Muscle layer of duodenum (tissue), 2 donors: Measurements from ENCODE around the gene SESN1.

Source experiments
- H3K27ac ChIP-seq: one replicate; pipeline ENCODE4 v1.7.0; 2013; ENCODE audit warnings: mild to moderate bottlenecking, low read length
- H3K27me3 ChIP-seq: one replicate; pipeline ENCODE4 v1.7.0; 2013; ENCODE audit warnings: low read depth, mild to moderate bottlenecking, control low read depth, low read length
- H3K36me3 ChIP-seq, 2 donors: one replicate each; pipeline ENCODE4 v1.7.0; 2013; ENCODE audit warnings: low read length in 2 of 2, control low read depth in 1 of 2, mild to moderate bottlenecking in 1 of 2; ENCODE audit not compliant: insufficient read depth in 2 of 2, control insufficient read depth in 1 of 2
- H3K4me1 ChIP-seq, 2 donors: one replicate each; pipeline ENCODE4 v1.7.0; 2013; ENCODE audit warnings: low read length in 2 of 2, mild to moderate bottlenecking in 2 of 2, control low read depth in 1 of 2, moderate library complexity in 1 of 2; ENCODE audit not compliant: insufficient read depth in 2 of 2, control insufficient read depth in 1 of 2
- H3K4me3 ChIP-seq, 2 donors: one replicate each; pipeline ENCODE4 v1.7.0; 2013; ENCODE audit warnings: low read length in 2 of 2, low read depth in 1 of 2, mild to moderate bottlenecking in 1 of 2
- H3K9me3 ChIP-seq, 2 donors: one replicate each; pipeline ENCODE4 v1.7.0; 2013; ENCODE audit warnings: low read length in 2 of 2, control low read depth in 1 of 2, mild to moderate bottlenecking in 1 of 2; ENCODE audit not compliant: control insufficient read depth in 1 of 2
- donor health status: healthy.

SESN1 gene

DNA sequence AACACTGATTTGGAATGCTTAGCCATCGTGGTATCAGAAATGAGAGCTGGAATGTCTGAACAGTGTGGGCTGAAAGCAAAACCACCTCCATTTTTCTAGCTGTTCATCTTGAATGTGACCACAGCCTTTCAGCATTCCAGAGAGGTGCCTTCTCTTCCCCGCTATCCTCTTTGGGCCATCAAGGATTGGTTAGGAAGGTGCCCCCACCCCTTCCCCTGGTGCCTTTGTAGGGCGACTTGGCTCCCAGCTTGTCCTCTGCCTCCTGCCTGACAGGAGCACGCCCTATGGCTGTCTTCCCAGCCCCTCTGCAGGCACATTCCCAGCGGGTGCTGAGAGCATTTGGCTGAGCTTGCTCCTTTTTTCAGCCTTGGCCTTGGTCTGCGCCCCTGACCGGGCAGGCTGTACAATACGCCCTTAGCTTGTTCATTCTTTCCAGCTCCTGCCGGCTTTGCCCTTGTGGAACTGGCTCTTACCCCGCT is 148.9 kb downstream of the SESN1 start:
- no peaks in the 10 kb centered on the region for H3K9me3 ChIP-seq
- H3K27me3 ChIP-seq, result no peaks in the 10 kb centered on the region
- peaks cover 0 to 8% of the 10 kb centered on the region in 2 donors for H3K36me3 ChIP-seq
- peaks cover 35 to 38% of the 10 kb centered on the region in 2 donors for H3K4me1 ChIP-seq
- H3K4me3 ChIP-seq, result peak overlapping the region; percentile 35 to 55
- H3K27ac ChIP-seq, result peak overlapping the region; percentile 91

DNA sequence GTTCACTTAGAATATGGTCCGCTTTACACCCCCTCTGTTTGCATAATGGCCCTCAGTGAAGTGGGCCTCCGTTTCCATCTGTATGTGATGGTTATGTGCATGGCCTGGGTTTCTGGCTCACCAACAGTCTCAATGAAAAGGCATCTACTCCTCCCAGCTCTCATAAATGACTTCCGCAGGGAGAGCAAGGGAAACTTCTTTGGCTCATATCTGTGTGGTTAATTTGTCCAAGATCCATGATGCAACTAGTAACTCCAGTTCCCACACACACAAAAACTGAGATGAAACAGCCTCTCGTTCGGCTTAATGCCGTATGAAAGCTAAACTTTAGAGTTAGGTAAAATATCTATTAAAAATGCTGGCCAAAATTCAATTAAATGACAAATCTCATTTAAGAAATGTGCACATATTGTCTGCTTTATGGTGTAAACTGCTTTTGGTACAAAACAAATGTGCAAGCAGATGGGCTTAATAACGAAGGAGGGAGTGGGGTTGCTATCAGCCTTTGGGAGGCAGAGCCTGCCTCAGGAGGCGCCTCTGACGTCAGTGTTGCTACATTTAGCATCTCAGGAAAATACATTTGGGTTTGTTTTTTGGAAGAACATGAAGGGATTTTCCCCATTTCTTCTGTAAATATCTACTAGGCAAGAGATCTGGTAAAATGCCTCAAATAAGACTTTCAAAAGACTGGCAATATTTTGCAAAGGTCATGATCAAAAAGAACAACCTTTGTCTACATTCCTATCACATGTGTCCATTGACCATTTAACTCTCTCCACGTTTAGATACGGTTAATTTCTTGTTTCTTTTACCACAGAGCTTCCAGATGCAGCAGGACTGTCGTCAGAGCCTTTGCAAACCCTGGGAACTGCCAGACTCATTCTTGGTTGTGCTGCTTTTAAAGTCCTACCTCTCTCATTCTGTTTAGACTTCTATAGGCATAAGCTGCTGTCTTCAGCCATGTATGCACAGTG is 149.7 kb downstream of the SESN1 start:
- peaks cover 35 to 38% of the 10 kb centered on the region in 2 donors for H3K4me1 ChIP-seq
- H3K36me3 ChIP-seq, result peaks cover 0 to 8% of the 10 kb centered on the region in 2 donors
- H3K9me3 ChIP-seq, result no peaks in the 10 kb centered on the region
- peak overlapping the region; percentile 35 to 55 for H3K4me3 ChIP-seq
- no peaks in the 10 kb centered on the region for H3K27me3 ChIP-seq
- H3K27ac ChIP-seq, result peak overlapping the region; percentile 91

DNA sequence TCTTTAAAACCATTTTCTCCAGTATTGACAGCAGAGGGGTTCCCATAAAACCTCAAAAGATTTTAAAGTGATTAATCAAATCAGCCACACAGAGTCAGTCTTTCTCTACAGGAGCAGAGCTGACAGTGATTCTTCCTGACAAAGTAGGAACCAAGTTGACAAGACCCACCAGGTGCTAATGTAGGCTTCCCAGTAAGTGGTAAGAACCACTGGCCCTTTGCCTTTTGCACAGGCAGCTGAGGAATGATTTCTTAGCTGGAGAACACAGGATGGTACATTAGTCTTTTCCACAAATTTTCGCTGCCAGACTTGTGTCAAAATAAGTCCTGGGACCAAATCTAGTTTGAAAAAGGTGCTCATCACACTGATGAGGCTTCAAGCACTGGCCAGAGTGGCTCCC is 150.6 kb downstream of the SESN1 start:
- Histone ChIP-seq H3K27ac (peak overlapping the region; percentile 91), H3K4me3 (no peak overlapping the region), H3K27me3 (no peaks in the 10 kb centered on the region), H3K4me1 (peaks cover 35 to 38% of the 10 kb centered on the region in 2 donors), H3K36me3 (peaks cover 0 to 8% of the 10 kb centered on the region in 2 donors), H3K9me3 (no peaks in the 10 kb centered on the region)

DNA sequence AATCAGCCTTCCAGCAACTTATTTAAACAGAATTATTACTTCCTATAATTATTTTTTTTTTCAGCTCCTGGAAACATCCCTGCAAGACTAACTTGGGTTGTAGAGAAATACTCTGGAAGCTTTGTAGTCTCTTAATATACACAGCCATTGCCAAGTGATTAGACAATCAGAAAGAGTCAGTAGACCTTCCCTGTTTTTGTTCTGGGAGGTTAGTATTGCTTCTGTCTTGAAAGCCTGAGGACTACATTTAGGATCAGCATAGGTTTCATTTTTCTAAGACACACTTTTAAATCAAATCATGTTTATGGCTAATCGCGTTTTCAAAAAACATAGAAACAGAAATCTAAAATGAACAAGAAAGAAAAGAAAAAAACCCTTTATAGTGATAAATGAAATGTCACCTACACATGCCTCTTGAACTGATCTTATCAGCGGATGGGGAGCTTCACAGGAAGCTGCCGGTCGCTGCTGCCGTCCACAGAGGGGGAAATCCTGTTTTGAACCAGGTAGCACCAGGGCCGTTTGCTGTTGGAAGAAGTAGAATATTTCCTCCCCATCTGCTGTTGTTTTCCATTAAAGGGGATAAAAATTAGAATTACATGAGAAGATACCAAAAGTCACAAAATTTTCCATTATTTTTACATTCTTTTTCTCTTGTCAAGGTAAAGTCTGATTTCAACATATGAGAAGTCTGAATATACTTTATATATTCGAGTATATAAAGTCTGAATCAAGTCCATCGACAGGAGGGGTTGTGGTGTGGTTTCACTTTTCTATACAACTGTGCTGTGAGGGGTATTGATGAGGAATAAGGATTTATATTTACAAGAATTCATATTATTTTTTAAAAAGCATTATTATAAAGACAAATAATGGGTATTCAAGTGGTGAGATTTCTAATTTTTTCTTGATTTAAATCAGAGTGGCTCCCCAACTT is 151.8 kb downstream of the SESN1 start:
- Histone ChIP-seq H3K4me1 (peaks cover 34 to 35% of the 10 kb centered on the region in 2 donors), H3K9me3 (no peaks in the 10 kb centered on the region), H3K36me3 (peaks cover 0 to 8% of the 10 kb centered on the region in 2 donors), H3K4me3 (no peak overlapping the region), H3K27ac (no peak overlapping the region), H3K27me3 (no peaks in the 10 kb centered on the region)

DNA sequence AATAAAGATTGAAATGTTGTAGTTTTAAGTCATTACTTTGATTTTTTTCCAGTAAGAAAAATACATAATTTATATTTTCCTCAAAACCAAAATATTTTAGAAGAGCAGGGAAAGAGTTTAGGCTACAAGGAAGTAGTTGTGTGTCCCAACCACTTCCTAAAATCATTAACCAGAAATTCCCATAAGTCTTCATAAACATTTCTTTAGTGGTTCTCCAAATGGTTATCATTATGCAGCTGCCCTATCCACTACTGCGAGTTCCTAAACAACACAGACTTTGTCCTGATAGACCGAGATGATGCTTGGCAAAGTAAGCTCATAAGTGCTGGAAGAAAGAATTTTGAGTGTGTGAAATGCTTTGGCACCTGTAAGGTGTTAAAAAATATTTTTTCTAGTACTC is 152.8 kb downstream of the SESN1 start:
- Histone ChIP-seq H3K36me3 (peaks cover 0 to 8% of the 10 kb centered on the region in 2 donors), H3K4me3 (no peak overlapping the region), H3K4me1 (peaks cover 26 to 28% of the 10 kb centered on the region in 2 donors), H3K27me3 (no peaks in the 10 kb centered on the region), H3K9me3 (no peaks in the 10 kb centered on the region), H3K27ac (no peak overlapping the region)

DNA sequence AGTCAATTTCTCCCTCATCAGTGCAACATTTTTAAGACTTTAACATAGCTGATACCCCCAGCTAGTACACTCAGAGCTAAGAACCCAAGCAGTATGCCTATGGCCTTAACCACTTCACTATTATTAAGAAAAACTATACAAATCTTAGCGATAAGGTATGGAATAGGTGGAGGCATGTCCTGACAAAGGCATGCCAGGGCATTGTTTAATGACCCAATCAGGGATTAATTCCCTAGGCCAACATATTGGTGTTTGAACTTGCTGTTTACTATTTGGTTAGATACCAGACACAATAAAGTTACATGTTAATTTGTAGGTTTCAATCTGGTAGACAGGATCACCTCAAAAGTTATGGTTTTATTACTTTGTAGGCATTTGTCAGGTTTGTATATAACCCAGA is 153.4 kb downstream of the SESN1 start:
- no peaks in the 10 kb centered on the region for H3K27me3 ChIP-seq

DNA sequence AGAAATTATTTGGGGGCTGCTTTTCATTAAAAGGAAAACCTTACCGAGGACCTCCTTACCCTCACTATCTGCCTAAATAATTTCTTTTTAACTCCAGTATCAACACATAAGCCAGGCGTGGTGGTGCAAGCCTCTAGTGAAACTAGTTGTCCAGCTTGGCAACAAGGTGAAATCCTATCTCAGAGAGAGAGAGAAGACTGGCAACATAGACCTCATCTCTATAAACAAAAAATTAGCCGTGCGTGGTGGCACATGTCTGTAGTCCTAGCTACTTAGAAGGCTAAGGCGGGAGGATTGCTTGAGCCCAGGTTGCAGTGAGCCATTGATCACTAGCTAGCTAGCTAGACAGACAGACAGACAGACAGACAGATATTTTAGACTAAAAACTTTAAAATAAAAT is 153.9 kb downstream of the SESN1 start:
- Histone ChIP-seq H3K36me3 (peaks cover 0 to 7% of the 10 kb centered on the region in 2 donors), H3K4me1 (peaks cover 17 to 18% of the 10 kb centered on the region in 2 donors), H3K27ac (no peak overlapping the region), H3K27me3 (no peaks in the 10 kb centered on the region), H3K4me3 (no peak overlapping the region), H3K9me3 (no peaks in the 10 kb centered on the region)

More for the DNA sequence above, 153.4 kb downstream of the SESN1 start:
- Histone ChIP-seq H3K9me3 (no peaks in the 10 kb centered on the region), H3K4me1 (peaks cover 21 to 24% of the 10 kb centered on the region in 2 donors), H3K36me3 (peaks cover 0 to 8% of the 10 kb centered on the region in 2 donors), H3K27ac (no peak overlapping the region), H3K4me3 (no peak overlapping the region)

DNA sequence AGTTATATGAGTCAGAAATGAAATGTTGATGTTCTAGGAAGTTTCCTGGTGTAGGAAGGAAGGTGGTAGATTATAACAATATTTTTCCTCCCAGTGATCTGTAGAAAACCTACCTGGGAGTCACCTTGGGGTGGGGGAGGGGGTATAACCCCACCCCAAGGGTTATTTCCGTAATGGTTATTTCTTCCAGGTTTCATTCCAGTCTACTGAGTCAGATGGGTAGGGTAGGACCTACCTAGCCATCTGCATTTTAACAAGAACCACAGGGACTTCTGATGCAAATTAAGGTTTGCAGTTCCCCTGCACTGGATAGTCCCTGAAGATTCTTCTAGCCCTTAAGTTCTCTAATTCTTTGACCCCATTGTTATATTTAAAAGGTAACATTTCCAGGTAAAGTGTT is 157.5 kb downstream of the SESN1 start:
- no peak overlapping the region for H3K27ac ChIP-seq
- H3K4me1 ChIP-seq, result peaks cover 0 to 1% of the 10 kb centered on the region in 2 donors

More for the DNA sequence above, 157.5 kb downstream of the SESN1 start:
- Histone ChIP-seq H3K9me3 (no peaks in the 10 kb centered on the region), H3K36me3 (no peaks in the 10 kb centered on the region), H3K4me3 (no peak overlapping the region), H3K27me3 (no peaks in the 10 kb centered on the region)
